Ishikawa (cell line): ENCODE measurements around the gene SERPINB6.

ENCODE experiments used
- CEBPB ChIP-seq: IDR thresholded peaks from 2 replicates; pipeline ENCODE4 v1.6.1; 2012
- EGR1 ChIP-seq: IDR thresholded peaks from 2 replicates; pipeline ENCODE4 v1.6.1; 2012
- USF1 ChIP-seq: IDR thresholded peaks from 2 replicates; pipeline ENCODE4 v1.6.1; 2012

GRCh38 chr6:3013486-3013885 is 42.1 kb upstream of the SERPINB6 start:
- no peak for TF ChIP-seq EGR1
- no peak for TF ChIP-seq CEBPB
- TF ChIP-seq USF1 = no peak
